SH-SY5Y (cell line): ENCODE measurements around the gene LTBP1.

Experiments
- GATA2 ChIP-seq: IDR thresholded peaks from 2 replicates; pipeline ENCODE4 v1.6.1; 2011; ENCODE audit warnings: mild to moderate bottlenecking, low read depth, low read length
- GATA3 ChIP-seq: IDR thresholded peaks from 2 replicates; pipeline ENCODE4 v1.6.1; 2011; ENCODE audit warnings: low read depth, mild to moderate bottlenecking, low read length, moderate library complexity

LTBP1 gene

GRCh38 chr2:33395655-33396249 lies 449.0 kb downstream of the LTBP1 start:
- no peak for TF ChIP-seq GATA2
- no peak for TF ChIP-seq GATA3

DNA sequence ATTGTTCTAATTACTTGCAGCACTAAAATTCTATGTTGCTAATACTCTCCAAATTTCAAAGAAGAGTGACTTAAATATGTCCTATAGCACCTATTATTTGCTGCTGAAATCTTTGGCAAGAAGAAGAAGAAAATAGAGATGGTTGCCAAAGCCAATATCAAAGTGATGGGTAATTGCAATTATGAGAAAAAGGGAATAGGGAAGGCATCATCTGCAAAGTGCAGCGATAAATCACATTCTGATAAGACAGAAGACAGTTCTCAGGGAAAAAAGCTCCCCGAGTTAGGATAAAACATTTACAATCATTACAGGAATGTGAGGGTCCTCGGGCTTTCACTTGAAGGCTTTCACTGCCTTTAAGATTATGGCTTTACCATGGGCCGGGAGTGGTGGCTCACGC lies 457.6 kb downstream of the LTBP1 start:
- TF ChIP-seq GATA2 (no peak), GATA3 (no peak)

DNA sequence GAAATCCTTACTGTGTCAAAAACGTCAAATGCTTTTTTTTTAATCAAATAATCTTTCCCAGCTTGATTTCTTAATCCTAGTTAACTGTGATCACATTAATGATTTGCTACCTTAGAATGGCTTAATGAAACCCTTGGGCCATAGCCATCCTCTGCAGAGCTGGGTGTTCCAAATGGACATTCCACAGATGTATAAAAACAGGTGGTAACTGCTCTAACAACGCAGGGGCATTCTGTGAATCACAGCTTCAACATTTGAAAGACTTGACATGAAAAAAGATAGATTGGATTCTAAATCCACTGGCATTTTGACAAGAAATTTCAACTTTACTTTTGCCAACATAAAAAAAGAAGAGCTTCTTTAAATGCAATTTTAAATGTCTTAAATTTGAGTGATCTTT lies 459.9 kb downstream of the LTBP1 start:
- no peak for TF ChIP-seq GATA3
- no peak for TF ChIP-seq GATA2

- TF ChIP-seq GATA2, result no peak
- no peak for TF ChIP-seq GATA3
These were observed 461.4 kb downstream of the LTBP1 start for GRCh38 chr2:33408109-33408508.

- TF ChIP-seq GATA2, result no peak
- TF ChIP-seq GATA3, result no peak
These were observed 462.7 kb downstream of the LTBP1 start for GRCh38 chr2:33409417-33409955.

- TF ChIP-seq GATA2 (no peak), GATA3 (no peak)
These were observed 465.0 kb downstream of the LTBP1 start for GRCh38 chr2:33411765-33412164.

- TF ChIP-seq GATA2 (no peak), GATA3 (no peak)
These were observed 466.2 kb downstream of the LTBP1 start for GRCh38 chr2:33412920-33413319.

DNA sequence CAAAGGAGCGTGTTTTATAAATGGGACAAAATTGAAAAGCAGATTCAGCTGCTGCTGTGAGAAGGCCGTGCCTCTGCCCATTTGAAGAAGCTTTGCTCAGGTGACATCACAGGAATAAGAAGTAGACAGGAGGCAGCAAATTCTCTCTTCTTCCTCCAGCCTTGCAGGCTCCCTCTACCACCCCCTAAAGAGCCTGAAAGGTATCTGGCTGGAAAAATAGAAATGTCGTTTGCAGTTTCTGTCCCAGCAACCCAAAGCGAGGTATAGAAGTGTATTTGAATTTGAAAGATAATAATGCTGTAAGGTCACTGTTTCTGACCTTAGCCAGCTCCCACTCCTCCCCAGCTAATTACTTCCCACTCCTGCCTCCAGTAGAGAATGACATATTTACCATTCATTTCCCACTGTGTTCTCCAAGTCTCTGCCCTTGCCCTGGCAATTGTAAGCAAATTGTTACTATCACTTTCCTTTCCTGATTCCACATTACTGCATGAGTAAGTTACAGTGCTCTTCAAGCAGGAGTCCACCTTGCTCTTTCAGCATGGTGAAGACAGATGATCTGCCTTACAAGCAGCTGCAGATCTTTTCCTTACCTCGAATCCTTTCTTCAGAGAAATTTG lies 472.9 kb downstream of the LTBP1 start:
- TF ChIP-seq GATA3 (no peak), GATA2 (no peak)

DNA sequence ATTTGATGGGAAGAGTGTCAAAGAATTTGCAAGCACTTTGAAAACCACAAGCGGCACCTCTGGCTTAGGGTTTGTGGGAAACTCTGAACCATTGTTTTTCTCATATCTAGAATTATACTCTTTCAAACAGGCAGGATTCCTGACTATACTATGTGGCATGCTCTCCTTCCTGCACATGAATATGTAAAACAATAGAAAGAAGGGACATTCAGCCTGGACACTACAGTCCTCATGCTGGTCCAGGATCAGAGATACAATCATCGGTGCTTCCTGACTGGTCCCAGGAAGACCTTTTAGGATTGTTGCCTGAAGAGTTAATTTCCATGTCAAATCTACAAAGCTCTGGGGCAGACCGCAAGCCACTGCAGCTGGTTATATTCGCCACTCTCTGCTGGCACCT lies 474.0 kb downstream of the LTBP1 start:
- no peak for TF ChIP-seq GATA3
- TF ChIP-seq GATA2, result no peak

DNA sequence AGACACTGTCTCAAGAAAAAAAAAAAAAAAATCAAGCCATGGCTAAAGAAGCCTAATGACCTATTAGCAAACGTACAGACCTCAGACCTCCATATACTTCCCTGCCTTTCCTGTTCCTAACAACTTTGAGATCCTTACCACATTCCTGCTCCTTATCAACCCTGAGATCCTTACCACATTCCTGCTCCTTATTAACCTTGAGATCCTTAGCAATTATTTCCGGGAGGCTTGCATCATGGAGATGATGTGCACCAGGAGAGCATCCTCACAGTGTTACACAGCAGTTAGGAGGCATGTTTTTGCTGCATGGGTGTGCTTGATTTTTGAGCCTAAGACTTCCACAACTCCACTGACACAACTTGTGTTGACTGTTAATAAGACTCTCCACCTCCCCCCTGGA lies 475.1 kb downstream of the LTBP1 start:
- TF ChIP-seq GATA2 (no peak), GATA3 (no peak)

DNA sequence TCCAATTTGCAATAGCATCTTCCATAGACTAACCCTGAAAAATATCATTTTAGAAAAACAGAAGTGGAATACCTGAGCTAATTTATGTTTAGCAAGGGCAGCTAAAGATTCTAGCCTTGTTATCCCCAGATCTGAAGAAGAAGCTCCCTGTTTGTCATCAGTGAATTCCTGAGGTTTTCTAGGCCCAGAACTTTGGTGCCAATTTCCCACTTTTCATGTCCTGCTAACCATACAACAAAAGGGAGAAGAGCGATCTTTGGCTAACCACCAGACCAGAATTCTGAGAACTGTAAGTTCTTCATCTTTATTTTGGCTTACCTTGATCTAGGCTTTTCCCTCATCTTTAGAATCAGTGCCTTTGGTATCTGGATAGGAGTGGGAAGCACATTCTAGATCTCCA lies 478.4 kb downstream of the LTBP1 start:
- TF ChIP-seq GATA2 (no peak), GATA3 (no peak)

GRCh38 chr2:33425586-33426031 lies 478.9 kb downstream of the LTBP1 start:
- no peak for TF ChIP-seq GATA2
- TF ChIP-seq GATA3, result no peak

DNA sequence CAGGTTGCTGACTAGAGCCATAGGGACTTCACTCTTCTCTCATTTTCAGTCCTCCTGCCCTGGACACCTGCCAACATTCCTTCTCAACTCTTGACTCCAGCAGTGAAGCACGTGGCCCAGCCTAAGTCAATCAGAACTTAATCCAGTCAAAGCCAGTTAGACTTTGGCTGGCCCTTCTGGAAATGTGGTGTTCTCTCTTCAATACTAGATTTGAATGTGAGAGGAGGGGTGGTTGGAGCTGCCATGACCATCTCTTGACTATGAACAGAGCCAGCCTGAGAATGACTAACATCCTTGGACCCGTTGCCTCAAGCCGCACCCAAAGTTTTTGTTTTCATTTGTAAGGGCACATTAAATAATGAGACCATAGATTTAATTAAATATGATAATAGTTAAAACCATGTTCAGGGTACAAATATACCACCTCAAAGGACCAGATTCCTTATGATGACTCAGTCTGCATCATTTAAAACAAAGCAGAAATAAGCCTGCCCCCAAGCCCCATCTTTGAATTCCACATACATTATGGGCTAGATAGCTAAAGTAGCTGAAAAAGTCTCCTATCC lies 480.0 kb downstream of the LTBP1 start:
- TF ChIP-seq GATA3 (no peak), GATA2 (no peak)

DNA sequence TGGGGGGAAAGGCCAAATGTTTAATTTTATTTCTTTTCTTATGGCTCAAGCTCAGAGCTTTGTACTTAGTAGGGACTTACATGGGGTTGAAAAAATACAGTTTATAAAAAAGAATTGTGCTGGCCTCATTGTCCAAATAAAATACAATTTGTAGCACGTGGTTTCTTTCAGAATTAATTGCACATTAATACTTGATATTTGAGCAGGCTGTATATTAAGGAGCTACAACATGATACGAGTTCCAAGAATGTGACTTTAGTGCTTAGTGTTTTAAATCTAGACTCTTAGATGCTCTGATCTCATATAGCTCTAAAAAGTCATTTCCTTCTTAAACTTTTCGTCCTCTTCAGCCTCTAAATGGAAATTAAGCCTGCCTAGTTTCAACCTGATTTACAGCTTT lies 483.3 kb downstream of the LTBP1 start:
- no peak for TF ChIP-seq GATA3
- TF ChIP-seq GATA2, result no peak

DNA sequence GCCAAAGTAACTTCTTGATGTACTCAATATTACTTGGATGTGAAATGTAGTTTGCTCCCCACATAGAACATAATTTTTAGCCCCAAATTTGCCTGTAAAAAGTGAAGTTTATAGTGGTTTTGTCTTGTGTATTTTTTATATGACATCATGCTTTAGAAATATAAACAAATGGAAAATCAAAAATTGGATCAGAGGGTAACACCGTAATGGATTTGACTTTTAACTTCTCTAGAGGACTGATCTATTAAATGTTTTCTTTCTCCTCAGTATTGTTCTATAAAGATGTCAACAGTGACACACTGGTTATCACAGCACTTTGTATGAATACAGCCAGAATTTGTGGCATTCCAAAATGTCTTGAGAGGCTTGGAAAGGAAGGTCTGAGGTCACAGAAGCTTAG lies 484.1 kb downstream of the LTBP1 start:
- TF ChIP-seq GATA2, result no peak

GRCh38 chr2:33432871-33433270 lies 486.1 kb downstream of the LTBP1 start:
- no peak for TF ChIP-seq GATA3
- no peak for TF ChIP-seq GATA2
